H9 (cell line): Measurements from ENCODE around the gene IGBP1. TPM values are rescaled to one million over a fixed set of nuclear protein-coding genes. Genes with fewer than 3 reads are reported as not detected.

Experiments used
- DNase-seq: peaks from one replicate; pipeline ENCODE4 v3.0.0-alpha.2; 2017
- H2AFZ ChIP-seq: one replicate; pipeline ENCODE4 v1.6.1; 2013; ENCODE audit warnings: mild to moderate bottlenecking, low read length, control low read depth, moderate library complexity
- H2AK5ac ChIP-seq: 2 replicates; pipeline ENCODE4 v1.6.1; 2013; ENCODE audit warnings: low read length, control low read depth, mixed read lengths; ENCODE audit not compliant: insufficient read length
- H2BK120ac ChIP-seq: one replicate; pipeline ENCODE4 v1.6.1; 2013; ENCODE audit warnings: low read depth, mild to moderate bottlenecking, low read length, control low read depth, inconsistent platforms; ENCODE audit not compliant: poor library complexity, severe bottlenecking
- H2BK12ac ChIP-seq: 2 replicates; pipeline ENCODE4 v1.6.1; 2013; ENCODE audit warnings: low read length, control low read depth, mixed read lengths, low read depth; ENCODE audit not compliant: insufficient read length
- H2BK15ac ChIP-seq: 2 replicates; pipeline ENCODE4 v1.6.1; 2013; ENCODE audit warnings: low read depth, low read length, control low read depth
- H2BK20ac ChIP-seq: one replicate; pipeline ENCODE4 v1.6.1; 2013; ENCODE audit warnings: low read depth, mild to moderate bottlenecking, low read length, control low read depth, inconsistent platforms; ENCODE audit not compliant: poor library complexity, severe bottlenecking
- H2BK5ac ChIP-seq: 2 replicates; pipeline ENCODE4 v1.6.1; 2013; ENCODE audit warnings: low read length, control low read depth, mixed read lengths; ENCODE audit not compliant: insufficient read length
- H3K14ac ChIP-seq: 2 replicates; pipeline ENCODE4 v1.6.1; 2013; ENCODE audit warnings: low read length, control low read depth; ENCODE audit not compliant: insufficient read depth
- H3K18ac ChIP-seq: 2 replicates; pipeline ENCODE4 v1.6.1; 2013; ENCODE audit warnings: low read depth, mild to moderate bottlenecking, mixed read lengths, low read length, control low read depth; ENCODE audit not compliant: insufficient read length
- H3K23ac ChIP-seq: 2 replicates; pipeline ENCODE4 v1.6.1; 2013; ENCODE audit warnings: low read length, control low read depth, mixed read lengths, low read depth; ENCODE audit not compliant: insufficient read length
- H3K23me2 ChIP-seq: 2 replicates; pipeline ENCODE4 v1.6.1; 2013; ENCODE audit warnings: low read depth, mild to moderate bottlenecking, mixed read lengths, low read length, control low read depth; ENCODE audit not compliant: insufficient read length, poor library complexity, severe bottlenecking
- H3K27ac ChIP-seq: 2 replicates; pipeline ENCODE4 v1.5.1; 2013; ENCODE audit warnings: low read length, control low read depth, mixed read lengths, low read depth; ENCODE audit not compliant: insufficient read length
- H3K27me3 ChIP-seq: 2 replicates; pipeline ENCODE4 v1.6.1; 2013; ENCODE audit warnings: low read length, control low read depth, inconsistent platforms; ENCODE audit not compliant: insufficient read depth
- H3K4ac ChIP-seq: 2 replicates; pipeline ENCODE4 v1.6.1; 2013; ENCODE audit warnings: low read depth, mild to moderate bottlenecking, control low read depth, inconsistent platforms, low read length, moderate library complexity
- H3K4me1 ChIP-seq: 2 replicates; pipeline ENCODE4 v1.6.1; 2013; ENCODE audit warnings: low read length, control low read depth, inconsistent platforms; ENCODE audit not compliant: insufficient read depth
- H3K4me2 ChIP-seq: 2 replicates; pipeline ENCODE4 v1.6.1; 2013; ENCODE audit warnings: low read length, control low read depth, mixed read lengths; ENCODE audit not compliant: insufficient read length, insufficient read depth
- H3K56ac ChIP-seq: 2 replicates; pipeline ENCODE4 v1.6.1; 2013; ENCODE audit warnings: low read depth, mild to moderate bottlenecking, mixed read lengths, low read length, control low read depth; ENCODE audit not compliant: insufficient read length
- H3K79me1 ChIP-seq: 2 replicates; pipeline ENCODE4 v1.6.1; 2013; ENCODE audit warnings: low read depth, mild to moderate bottlenecking, moderate library complexity, low read length, control low read depth, inconsistent platforms; ENCODE audit not compliant: insufficient read depth, poor library complexity, severe bottlenecking
- H3K79me2 ChIP-seq: 2 replicates; pipeline ENCODE4 v1.6.1; 2013; ENCODE audit warnings: low read length, control low read depth, inconsistent platforms; ENCODE audit not compliant: insufficient read depth
- H3K9ac ChIP-seq: 2 replicates; pipeline ENCODE4 v1.6.1; 2013; ENCODE audit warnings: low read length, control low read depth, mixed read lengths; ENCODE audit not compliant: insufficient read length; ENCODE audit errors: extremely low read depth
- H3K9me3 ChIP-seq: one replicate; pipeline ENCODE4 v1.6.1; 2013; ENCODE audit warnings: low read depth, low read length, inconsistent platforms; ENCODE audit not compliant: control insufficient read depth
- H3T11ph ChIP-seq: one replicate; pipeline ENCODE4 v1.6.1; 2013; ENCODE audit warnings: mild to moderate bottlenecking, low read length, control low read depth, inconsistent platforms
- H4K20me1 ChIP-seq: one replicate; pipeline ENCODE4 v1.6.1; 2013; ENCODE audit not compliant: control insufficient read depth, insufficient read length, insufficient read depth
- H4K5ac ChIP-seq: 2 replicates; pipeline ENCODE4 v1.6.1; 2013; ENCODE audit warnings: low read depth, mild to moderate bottlenecking, mixed read lengths, low read length, control low read depth; ENCODE audit not compliant: insufficient read length
- H4K8ac ChIP-seq: replicated peaks from 2 replicates; pipeline ENCODE4 v1.6.1; 2013; ENCODE audit warnings: low read length, control low read depth, mixed read lengths, low read depth; ENCODE audit not compliant: insufficient read length
- H4K91ac ChIP-seq: 2 replicates; pipeline ENCODE4 v1.6.1; 2013; ENCODE audit warnings: low read depth, mild to moderate bottlenecking, moderate library complexity, mixed read lengths, low read length, control low read depth; ENCODE audit not compliant: insufficient read length
- H3K27ac Mint-ChIP-seq, 3 experiments: 2 replicates in 2 of 3; 3 replicates in 1 of 3; pipeline ENCODE4 v1.8.0; 2020 to 2021; ENCODE audit warnings: mixed read lengths in 3 of 3, mild to moderate bottlenecking in 1 of 3, moderate library complexity in 1 of 3
- H3K27me3 Mint-ChIP-seq: 2 replicates; pipeline ENCODE4 v1.8.0; 2021; ENCODE audit warnings: low read depth, mild to moderate bottlenecking, moderate library complexity, mixed read lengths
- H3K36me3 Mint-ChIP-seq, 3 experiments: 2 replicates in 2 of 3; 3 replicates in 1 of 3; pipeline ENCODE4 v1.8.0; 2020 to 2021; ENCODE audit warnings: low read depth in 3 of 3, mixed read lengths in 3 of 3; ENCODE audit not compliant: insufficient read depth in 1 of 3
- H3K4me1 Mint-ChIP-seq, 2 experiments: 2 replicates each; pipeline ENCODE4 v1.8.0; 2020; ENCODE audit warnings: mixed read lengths in 2 of 2
- H3K4me3 Mint-ChIP-seq, 2 experiments: 2 replicates in 1 of 2; 3 replicates in 1 of 2; pipeline ENCODE4 v1.8.0; 2020 to 2021; ENCODE audit warnings: mild to moderate bottlenecking in 2 of 2, mixed read lengths in 2 of 2, moderate library complexity in 1 of 2
- H3K9me3 Mint-ChIP-seq, 2 experiments: 2 replicates in 1 of 2; 3 replicates in 1 of 2; pipeline ENCODE4 v1.8.0; 2020; ENCODE audit warnings: mild to moderate bottlenecking in 2 of 2, mixed read lengths in 2 of 2, moderate library complexity in 1 of 2
- CTCF ChIP-seq: fragments of 200-600 bp; sonication (generic); conservative IDR thresholded peaks from 3 replicates; pipeline ENCODE4 v1.8.0; 2021; ENCODE audit warnings: antibody characterized with exemption, mild to moderate bottlenecking
- WGBS: extraction: QIAGEN DNeasy Blood & Tissue Kit; methylation state at CpG from one replicate; pipeline ENCODE4 v1.1.7; 2013; ENCODE audit warnings: missing lambda C conversion rate, low lambda C conversion rate, mixed read lengths; ENCODE audit not compliant: insufficient read length; ENCODE audit errors: extremely low coverage; 5-methylcytosine and 5-hydroxymethylcytosine counted together
- long read RNA-seq: library from polyadenylated mRNA; unstranded; transcript quantifications from one replicate; pipeline ENCODE4 v2.0.0, GENCODE V29; 2020
- total RNA-seq: library from RNA; stranded (reverse); gene quantifications from 2 replicates; pipeline ENCODE4 v1.2.1, GENCODE V29; 2021

The IGBP1 gene
- 41.6 and 45.0 TPM in 2 replicates for total RNA-seq
- long read RNA-seq, transcript IGBP1-201 (6 exons, 1,862 nt) = major isoform, 221 of 260 reads
- long read RNA-seq, transcript IGBP1-202 (7 exons, 1,666 nt) = minor isoform, 12 of 260 reads
- long read RNA-seq, partial matches to known transcripts = 6 of 260 reads
- long read RNA-seq, other reads (novel, unspliced or antisense) = 21 of 260 reads

GRCh38 chrX:70133303-70134115 is at the start of gene IGBP1:
IGBP1 (plus strand) TSS chrX:70133447; CDS start chrX:70133948, 501 bp downstream.
- H2BK5ac ChIP-seq = no peak within 1 kb of the TSS
- no CpG with 5 or more reads among the region's 59 CpGs for WGBS
- H3K9me3 Mint-ChIP-seq = peaks cover 66 to 73% of the 10 kb centered on the region in 2 experiments
- H3K9me3 ChIP-seq = peaks cover 32% of the 10 kb centered on the region
- peak within 1 kb of the TSS; percentile 98 to 99 (median 99) for H3K27ac Mint-ChIP-seq
- no peaks in the 10 kb centered on the region for H4K20me1 ChIP-seq
- peak within 1 kb of the TSS; percentile 42 for H2AFZ ChIP-seq
- peaks cover 3% of the 10 kb centered on the region; the same call in 1 of the 2 replicates for H3K4me1 ChIP-seq
- H3K79me2 ChIP-seq = peaks cover 2% of the 10 kb centered on the region; the same call in 1 of the 2 replicates
- H3K23ac ChIP-seq = no peak within 1 kb of the TSS
- peaks cover 30 to 46% of the 10 kb centered on the region in 2 experiments for H3K4me1 Mint-ChIP-seq
- H2BK15ac ChIP-seq = no peak within 1 kb of the TSS
- no peak within 1 kb of the TSS for H2BK12ac ChIP-seq
- peak within 1 kb of the TSS; percentile 83 for H3K9ac ChIP-seq
- peak; percentile 59 for TF ChIP-seq CTCF
- peak within 1 kb of the TSS; percentile 85 for H2BK120ac ChIP-seq
- peaks cover 3% of the 10 kb centered on the region for H3K23me2 ChIP-seq
- no peak within 1 kb of the TSS for H3K4ac ChIP-seq
- no peak within 1 kb of the TSS for H3K56ac ChIP-seq
- no peak within 1 kb of the TSS for H3T11ph ChIP-seq
- H3K14ac ChIP-seq = peak within 1 kb of the TSS; percentile 62; the same call in 1 of the 2 replicates
- H2BK20ac ChIP-seq = no peak within 1 kb of the TSS
- H3K27ac ChIP-seq = no peak within 1 kb of the TSS
- no peak within 1 kb of the TSS for H4K8ac ChIP-seq
- H4K5ac ChIP-seq = no peak within 1 kb of the TSS
- peak within 1 kb of the TSS; percentile 61 for H3K4me2 ChIP-seq
- no peaks in the 10 kb centered on the region for H3K27me3 ChIP-seq
- no peaks in the 10 kb centered on the region for H3K27me3 Mint-ChIP-seq
- peaks cover 20 to 29% (median 28%) of the 10 kb centered on the region in 3 experiments for H3K36me3 Mint-ChIP-seq
- DNase-seq = peak; percentile 88
- no peak within 1 kb of the TSS for H4K91ac ChIP-seq
- peak within 1 kb of the TSS; percentile 98 to 99 for H3K4me3 Mint-ChIP-seq
- peak within 1 kb of the TSS; percentile 18 for H3K18ac ChIP-seq
- H3K79me1 ChIP-seq = no peaks in the 10 kb centered on the region
- H2AK5ac ChIP-seq = no peak within 1 kb of the TSS
